DND-41 (cell line): ENCODE measurements around the gene ADK.

Source experiments
- ATAC-seq: fragments of 200-7000 bp; cut with Tn5 transposase; 3 replicates; pipeline ENCODE4 v1.9.1; 2021; ENCODE audit warnings: low read depth; ENCODE audit not compliant: insufficient read depth
- DNase-seq: peaks from one replicate; pipeline ENCODE4 v3.0.0-alpha.2; 2020
- H2AFZ ChIP-seq: 2 replicates; pipeline ENCODE4 v1.6.0; 2012; ENCODE audit warnings: low read depth, low read length
- H3K27ac ChIP-seq: 2 replicates; pipeline ENCODE4 v1.5.1; 2012; ENCODE audit warnings: low read length, inconsistent platforms
- H3K27me3 ChIP-seq: fragments of 200-600 bp; sonication (generic); 2 replicates; pipeline ENCODE4 v1.6.0; 2012; ENCODE audit warnings: low read length, mild to moderate bottlenecking, inconsistent platforms; ENCODE audit not compliant: insufficient read depth, poor library complexity
- H3K36me3 ChIP-seq: 2 replicates; pipeline ENCODE4 v1.5.1; 2012; ENCODE audit warnings: low read length, inconsistent platforms; ENCODE audit not compliant: insufficient read depth
- H3K4me1 ChIP-seq: 2 replicates; pipeline ENCODE4 v1.5.1; 2012; ENCODE audit warnings: mild to moderate bottlenecking, low read length; ENCODE audit not compliant: insufficient read depth
- H3K4me2 ChIP-seq: 2 replicates; pipeline ENCODE4 v1.6.0; 2012; ENCODE audit warnings: mild to moderate bottlenecking, moderate library complexity, low read length, inconsistent platforms; ENCODE audit not compliant: insufficient read depth
- H3K4me3 ChIP-seq, 2 experiments: fragments of 200-600 bp in 1 of 2; shearing (Covaris generic) in 1 of 2; 2 replicates each; pipeline ENCODE4 v1.5.1; 2012 to 2016; ENCODE audit warnings: inconsistent platforms in 2 of 2, low read length in 2 of 2, mild to moderate bottlenecking in 2 of 2, low read depth in 1 of 2, moderate library complexity in 1 of 2
- H3K79me2 ChIP-seq: 2 replicates; pipeline ENCODE4 v1.6.0; 2012; ENCODE audit warnings: low read length, inconsistent platforms; ENCODE audit not compliant: insufficient read depth
- H3K9ac ChIP-seq: 2 replicates; pipeline ENCODE4 v1.6.0; 2012; ENCODE audit warnings: low read depth, mild to moderate bottlenecking, inconsistent platforms, low read length, moderate library complexity
- H3K9me3 ChIP-seq: 2 replicates; pipeline ENCODE4 v1.5.1; 2012; ENCODE audit warnings: low read length, moderate library complexity, mild to moderate bottlenecking, inconsistent platforms; ENCODE audit not compliant: insufficient read depth, severe bottlenecking
- H4K20me1 ChIP-seq: 2 replicates; pipeline ENCODE4 v1.6.0; 2012; ENCODE audit warnings: low read length; ENCODE audit not compliant: insufficient read depth
- CTCF ChIP-seq: IDR thresholded peaks from 2 replicates; pipeline ENCODE4 v1.5.1; 2012; ENCODE audit warnings: borderline replicate concordance, low read length, moderate library complexity, mild to moderate bottlenecking; ENCODE audit not compliant: poor library complexity, severe bottlenecking; ENCODE audit errors: extremely low read depth
- EZH2 ChIP-seq: IDR thresholded peaks from 3 replicates; pipeline ENCODE4 v1.6.1; 2012; ENCODE audit warnings: borderline replicate concordance, low read depth, mild to moderate bottlenecking, moderate library complexity, low read length, inconsistent platforms; ENCODE audit not compliant: severe bottlenecking

Gene ADK

GRCh38 chr10:74706966-74707365 lies 555.9 kb downstream of the ADK start:
- no peak for TF ChIP-seq CTCF
- no peak for TF ChIP-seq EZH2
- H3K27ac ChIP-seq, result no peak overlapping the region
- no peak overlapping the region for H2AFZ ChIP-seq
- no peak for DNase-seq
- ATAC-seq, result no peak
- no peaks in the 10 kb centered on the region for H3K9me3 ChIP-seq
- H3K36me3 ChIP-seq, result peaks cover 12% of the 10 kb centered on the region; the same call in 1 of the 2 replicates
- H3K4me1 ChIP-seq, result no peaks in the 10 kb centered on the region
- no peaks in the 10 kb centered on the region for H3K27me3 ChIP-seq
- no peak overlapping the region for H3K4me2 ChIP-seq
- H3K79me2 ChIP-seq, result no peaks in the 10 kb centered on the region
- no peak overlapping the region for H3K9ac ChIP-seq
- H4K20me1 ChIP-seq, result no peaks in the 10 kb centered on the region
- H3K4me3 ChIP-seq, result no peak overlapping the region

- Histone ChIP-seq H3K36me3 (peaks cover 12% of the 10 kb centered on the region; the same call in 1 of the 2 replicates), H3K4me2 (no peak overlapping the region), H3K27ac (no peak overlapping the region), H2AFZ (no peak overlapping the region), H4K20me1 (no peaks in the 10 kb centered on the region), H3K9ac (no peak overlapping the region), H3K4me1 (no peaks in the 10 kb centered on the region), H3K4me3 (no peak overlapping the region), H3K9me3 (no peaks in the 10 kb centered on the region), H3K27me3 (no peaks in the 10 kb centered on the region), H3K79me2 (no peaks in the 10 kb centered on the region)
- TF ChIP-seq EZH2, result no peak
- no peak for TF ChIP-seq CTCF
- no peak for DNase-seq
- no peak for ATAC-seq
Observed at GRCh38 chr10:74708246-74708645, 557.2 kb downstream of the ADK start.

GRCh38 chr10:74718208-74718607 lies 567.2 kb downstream of the ADK start:
- Histone ChIP-seq H3K9ac (no peak overlapping the region), H3K4me3 (no peak overlapping the region), H3K4me2 (no peak overlapping the region), H2AFZ (no peak overlapping the region), H3K9me3 (peaks cover 30% of the 10 kb centered on the region), H3K4me1 (no peaks in the 10 kb centered on the region), H3K27me3 (no peaks in the 10 kb centered on the region), H3K79me2 (no peaks in the 10 kb centered on the region), H3K27ac (no peak overlapping the region), H4K20me1 (no peaks in the 10 kb centered on the region), H3K36me3 (no peaks in the 10 kb centered on the region)
- ATAC-seq, result no peak
- no peak for TF ChIP-seq EZH2
- TF ChIP-seq CTCF, result no peak
- DNase-seq, result no peak

- H3K4me1 ChIP-seq, result no peaks in the 10 kb centered on the region
- TF ChIP-seq EZH2 (no peak), CTCF (no peak)
- ATAC-seq, result no peak
Observed at GRCh38 chr10:74728225-74728624, 577.2 kb downstream of the ADK start.

More at GRCh38 chr10:74728225-74728624, 577.2 kb downstream of the ADK start:
- H3K36me3 ChIP-seq, result no peaks in the 10 kb centered on the region
- H4K20me1 ChIP-seq, result no peaks in the 10 kb centered on the region
- no peak overlapping the region for H3K4me2 ChIP-seq
- no peaks in the 10 kb centered on the region for H3K27me3 ChIP-seq
- H3K27ac ChIP-seq, result no peak overlapping the region
- H2AFZ ChIP-seq, result no peak overlapping the region
- DNase-seq, result no peak
- no peak overlapping the region for H3K9ac ChIP-seq
- H3K79me2 ChIP-seq, result no peaks in the 10 kb centered on the region
- H3K4me3 ChIP-seq, result no peak overlapping the region
- no peaks in the 10 kb centered on the region for H3K9me3 ChIP-seq
